ENCODE measurements around the gene TP53I11.

TP53I11 gene

GRCh38 chr11:44901120-44901633 lies 49.5 kb downstream of the TP53I11 start:
- no peak for TF ChIP-seq CTCF (conservative IDR thresholded peaks at IDR 0.05; ENCODE audit: low read depth, low read length)
- no peak overlapping the region for H3K4me3 ChIP-seq (ENCODE audit: low read length)
- no peak for DNase-seq (ENCODE audit: low read depth)

- no peak for DNase-seq (ENCODE audit: low read depth)
- no peak for TF ChIP-seq CTCF (conservative IDR thresholded peaks at IDR 0.05; ENCODE audit: low read depth, low read length)
- no peak overlapping the region for H3K4me3 ChIP-seq (ENCODE audit: low read length)
These were observed 50.7 kb downstream of the TP53I11 start for GRCh38 chr11:44899959-44900358.

- peak; percentile 97 for TF ChIP-seq CTCF (conservative IDR thresholded peaks at IDR 0.05; ENCODE audit: low read depth, low read length)
- DNase-seq (ENCODE audit: low read depth), result peak; percentile 17
- no peak overlapping the region for H3K4me3 ChIP-seq (ENCODE audit: low read length)
These were observed 56.7 kb downstream of the TP53I11 start for GRCh38 chr11:44893846-44894617.

GRCh38 chr11:44893308-44893822 lies 57.3 kb downstream of the TP53I11 start:
- peak; percentile 20 for DNase-seq (ENCODE audit: low read depth)
- H3K4me3 ChIP-seq (ENCODE audit: low read length), result no peak overlapping the region
- TF ChIP-seq CTCF (conservative IDR thresholded peaks at IDR 0.05; ENCODE audit: low read depth, low read length), result no peak

- TF ChIP-seq CTCF (conservative IDR thresholded peaks at IDR 0.05; ENCODE audit: low read depth, low read length), result no peak
- no peak overlapping the region for H3K4me3 ChIP-seq (ENCODE audit: low read length)
- no peak for DNase-seq (ENCODE audit: low read depth)
These were observed 57.8 kb downstream of the TP53I11 start for GRCh38 chr11:44892843-44893242.

- TF ChIP-seq CTCF (conservative IDR thresholded peaks at IDR 0.05; ENCODE audit: low read depth, low read length), result no peak
- no peak for DNase-seq (ENCODE audit: low read depth)
These were observed 61.4 kb downstream of the TP53I11 start for GRCh38 chr11:44889266-44889665.

GRCh38 chr11:44887636-44888035 lies 63.0 kb downstream of the TP53I11 start:
- DNase-seq (ENCODE audit: low read depth), result no peak
- no peak for TF ChIP-seq CTCF (conservative IDR thresholded peaks at IDR 0.05; ENCODE audit: low read depth, low read length)
- H3K4me3 ChIP-seq (ENCODE audit: low read length), result no peak overlapping the region

More at GRCh38 chr11:44889266-44889665, 61.4 kb downstream of the TP53I11 start:
- H3K4me3 ChIP-seq (ENCODE audit: low read length), result no peak overlapping the region

All from retinal pigment epithelial cell (primary cell).